ENCODE measurements around the gene ARMC9.

- TF ChIP-seq YY1 (tag by site-specific recombination; IDR thresholded peaks at IDR 0.05) (no peak), SALL2 (tag by site-specific recombination; IDR thresholded peaks at IDR 0.05; ENCODE audit: borderline replicate concordance) (no peak), CTCF (tag by site-specific recombination; IDR thresholded peaks at IDR 0.05) (no peak), ZNF274 (IDR thresholded peaks at IDR 0.05; ENCODE audit: low read length) (no peak), ZNF274 (tag by site-specific recombination; IDR thresholded peaks at IDR 0.05; ENCODE audit: borderline replicate concordance) (no peak), ZBTB44 (tag by site-specific recombination; IDR thresholded peaks at IDR 0.05) (no peak), BCL11A (tag by site-specific recombination; IDR thresholded peaks at IDR 0.05; ENCODE audit: low read depth) (no peak), ZBTB8A (tag by site-specific recombination; IDR thresholded peaks at IDR 0.05) (no peak), ZNF664 (tag by site-specific recombination; IDR thresholded peaks at IDR 0.05) (no peak)
- TF ChIP-seq, protein P1, sequence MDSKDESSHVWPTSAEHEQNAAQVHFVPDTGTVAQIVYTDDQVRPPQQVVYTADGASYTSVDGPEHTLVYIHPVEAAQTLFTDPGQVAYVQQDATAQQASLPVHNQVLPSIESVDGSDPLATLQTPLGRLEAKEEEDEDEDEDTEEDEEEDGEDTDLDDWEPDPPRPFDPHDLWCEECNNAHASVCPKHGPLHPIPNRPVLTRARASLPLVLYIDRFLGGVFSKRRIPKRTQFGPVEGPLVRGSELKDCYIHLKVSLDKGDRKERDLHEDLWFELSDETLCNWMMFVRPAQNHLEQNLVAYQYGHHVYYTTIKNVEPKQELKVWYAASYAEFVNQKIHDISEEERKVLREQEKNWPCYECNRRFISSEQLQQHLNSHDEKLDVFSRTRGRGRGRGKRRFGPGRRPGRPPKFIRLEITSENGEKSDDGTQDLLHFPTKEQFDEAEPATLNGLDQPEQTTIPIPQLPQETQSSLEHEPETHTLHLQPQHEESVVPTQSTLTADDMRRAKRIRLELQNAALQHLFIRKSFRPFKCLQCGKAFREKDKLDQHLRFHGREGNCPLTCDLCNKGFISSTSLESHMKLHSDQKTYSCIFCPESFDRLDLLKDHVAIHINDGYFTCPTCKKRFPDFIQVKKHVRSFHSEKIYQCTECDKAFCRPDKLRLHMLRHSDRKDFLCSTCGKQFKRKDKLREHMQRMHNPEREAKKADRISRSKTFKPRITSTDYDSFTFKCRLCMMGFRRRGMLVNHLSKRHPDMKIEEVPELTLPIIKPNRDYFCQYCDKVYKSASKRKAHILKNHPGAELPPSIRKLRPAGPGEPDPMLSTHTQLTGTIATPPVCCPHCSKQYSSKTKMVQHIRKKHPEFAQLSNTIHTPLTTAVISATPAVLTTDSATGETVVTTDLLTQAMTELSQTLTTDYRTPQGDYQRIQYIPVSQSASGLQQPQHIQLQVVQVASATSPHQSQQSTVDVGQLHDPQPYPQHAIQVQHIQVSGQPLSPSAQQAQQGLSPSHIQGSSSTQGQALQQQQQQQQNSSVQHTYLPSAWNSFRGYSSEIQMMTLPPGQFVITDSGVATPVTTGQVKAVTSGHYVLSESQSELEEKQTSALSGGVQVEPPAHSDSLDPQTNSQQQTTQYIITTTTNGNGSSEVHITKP (tag by site-specific recombination; IDR thresholded peaks at IDR 0.05): no peak
Measured at GRCh38 chr2:231334179-231334930, 135.9 kb downstream of the ARMC9 start.
